Measurements from ENCODE around the gene COMMD1. TPM values are rescaled to one million over a fixed set of nuclear protein-coding genes. Genes with fewer than 3 reads are reported as not detected.

COMMD1 gene
- total RNA-seq, 1 experiment from 2014 or later = 24.7 TPM

DNA sequence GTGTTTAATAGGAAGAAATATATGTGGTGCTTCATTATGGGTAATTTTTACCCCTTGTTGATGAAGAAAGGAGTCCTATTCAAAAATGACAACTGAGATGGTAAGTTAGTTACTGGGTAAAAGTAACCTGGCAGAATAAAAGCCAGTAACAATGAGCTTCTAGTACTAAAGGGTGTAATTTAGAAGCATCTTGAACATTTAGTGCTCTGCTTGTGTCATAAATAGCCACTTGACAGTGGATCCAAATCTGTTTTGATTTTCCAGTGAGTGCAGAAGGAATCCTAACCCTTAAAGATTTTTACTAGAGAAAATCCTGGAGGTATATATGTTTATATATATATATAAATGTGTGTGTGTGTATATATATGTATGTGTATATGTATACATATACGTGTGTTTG is 15.1 kb downstream of the COMMD1 start (continued):
- TF ChIP-seq SMAD3 (CRISPR knock-in tag; IDR thresholded peaks at IDR 0.05; ENCODE audit: borderline replicate concordance) (no peak), PRDM15 (CRISPR knock-in tag; IDR thresholded peaks at IDR 0.05) (no peak), RELA (CRISPR knock-in tag; IDR thresholded peaks at IDR 0.05; ENCODE audit: borderline replicate concordance) (no peak), SOX15 (CRISPR knock-in tag; IDR thresholded peaks at IDR 0.05) (no peak), ZSCAN18 (CRISPR knock-in tag; IDR thresholded peaks at IDR 0.05) (no peak), ZNF671 (CRISPR knock-in tag; IDR thresholded peaks at IDR 0.05) (no peak), CREB1 (CRISPR knock-in tag; IDR thresholded peaks at IDR 0.05) (no peak)
- TF ChIP-seq, protein P1, sequence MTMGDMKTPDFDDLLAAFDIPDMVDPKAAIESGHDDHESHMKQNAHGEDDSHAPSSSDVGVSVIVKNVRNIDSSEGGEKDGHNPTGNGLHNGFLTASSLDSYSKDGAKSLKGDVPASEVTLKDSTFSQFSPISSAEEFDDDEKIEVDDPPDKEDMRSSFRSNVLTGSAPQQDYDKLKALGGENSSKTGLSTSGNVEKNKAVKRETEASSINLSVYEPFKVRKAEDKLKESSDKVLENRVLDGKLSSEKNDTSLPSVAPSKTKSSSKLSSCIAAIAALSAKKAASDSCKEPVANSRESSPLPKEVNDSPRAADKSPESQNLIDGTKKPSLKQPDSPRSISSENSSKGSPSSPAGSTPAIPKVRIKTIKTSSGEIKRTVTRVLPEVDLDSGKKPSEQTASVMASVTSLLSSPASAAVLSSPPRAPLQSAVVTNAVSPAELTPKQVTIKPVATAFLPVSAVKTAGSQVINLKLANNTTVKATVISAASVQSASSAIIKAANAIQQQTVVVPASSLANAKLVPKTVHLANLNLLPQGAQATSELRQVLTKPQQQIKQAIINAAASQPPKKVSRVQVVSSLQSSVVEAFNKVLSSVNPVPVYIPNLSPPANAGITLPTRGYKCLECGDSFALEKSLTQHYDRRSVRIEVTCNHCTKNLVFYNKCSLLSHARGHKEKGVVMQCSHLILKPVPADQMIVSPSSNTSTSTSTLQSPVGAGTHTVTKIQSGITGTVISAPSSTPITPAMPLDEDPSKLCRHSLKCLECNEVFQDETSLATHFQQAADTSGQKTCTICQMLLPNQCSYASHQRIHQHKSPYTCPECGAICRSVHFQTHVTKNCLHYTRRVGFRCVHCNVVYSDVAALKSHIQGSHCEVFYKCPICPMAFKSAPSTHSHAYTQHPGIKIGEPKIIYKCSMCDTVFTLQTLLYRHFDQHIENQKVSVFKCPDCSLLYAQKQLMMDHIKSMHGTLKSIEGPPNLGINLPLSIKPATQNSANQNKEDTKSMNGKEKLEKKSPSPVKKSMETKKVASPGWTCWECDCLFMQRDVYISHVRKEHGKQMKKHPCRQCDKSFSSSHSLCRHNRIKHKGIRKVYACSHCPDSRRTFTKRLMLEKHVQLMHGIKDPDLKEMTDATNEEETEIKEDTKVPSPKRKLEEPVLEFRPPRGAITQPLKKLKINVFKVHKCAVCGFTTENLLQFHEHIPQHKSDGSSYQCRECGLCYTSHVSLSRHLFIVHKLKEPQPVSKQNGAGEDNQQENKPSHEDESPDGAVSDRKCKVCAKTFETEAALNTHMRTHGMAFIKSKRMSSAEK (CRISPR knock-in tag; IDR thresholded peaks at IDR 0.05; ENCODE audit: borderline replicate concordance) = no peak
- TF ChIP-seq, protein P2, sequence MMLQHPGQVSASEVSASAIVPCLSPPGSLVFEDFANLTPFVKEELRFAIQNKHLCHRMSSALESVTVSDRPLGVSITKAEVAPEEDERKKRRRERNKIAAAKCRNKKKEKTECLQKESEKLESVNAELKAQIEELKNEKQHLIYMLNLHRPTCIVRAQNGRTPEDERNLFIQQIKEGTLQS (CRISPR knock-in tag; conservative IDR thresholded peaks at IDR 0.05) = no peak
- TF ChIP-seq, protein P3, sequence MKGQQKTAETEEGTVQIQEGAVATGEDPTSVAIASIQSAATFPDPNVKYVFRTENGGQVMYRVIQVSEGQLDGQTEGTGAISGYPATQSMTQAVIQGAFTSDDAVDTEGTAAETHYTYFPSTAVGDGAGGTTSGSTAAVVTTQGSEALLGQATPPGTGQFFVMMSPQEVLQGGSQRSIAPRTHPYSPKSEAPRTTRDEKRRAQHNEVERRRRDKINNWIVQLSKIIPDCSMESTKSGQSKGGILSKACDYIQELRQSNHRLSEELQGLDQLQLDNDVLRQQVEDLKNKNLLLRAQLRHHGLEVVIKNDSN (CRISPR knock-in tag; IDR thresholded peaks at IDR 0.05) = no peak
- TF ChIP-seq, protein P4, sequence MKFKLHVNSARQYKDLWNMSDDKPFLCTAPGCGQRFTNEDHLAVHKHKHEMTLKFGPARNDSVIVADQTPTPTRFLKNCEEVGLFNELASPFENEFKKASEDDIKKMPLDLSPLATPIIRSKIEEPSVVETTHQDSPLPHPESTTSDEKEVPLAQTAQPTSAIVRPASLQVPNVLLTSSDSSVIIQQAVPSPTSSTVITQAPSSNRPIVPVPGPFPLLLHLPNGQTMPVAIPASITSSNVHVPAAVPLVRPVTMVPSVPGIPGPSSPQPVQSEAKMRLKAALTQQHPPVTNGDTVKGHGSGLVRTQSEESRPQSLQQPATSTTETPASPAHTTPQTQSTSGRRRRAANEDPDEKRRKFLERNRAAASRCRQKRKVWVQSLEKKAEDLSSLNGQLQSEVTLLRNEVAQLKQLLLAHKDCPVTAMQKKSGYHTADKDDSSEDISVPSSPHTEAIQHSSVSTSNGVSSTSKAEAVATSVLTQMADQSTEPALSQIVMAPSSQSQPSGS (CRISPR knock-in tag; IDR thresholded peaks at IDR 0.05; ENCODE audit: borderline replicate concordance, low read depth) = no peak

DNA sequence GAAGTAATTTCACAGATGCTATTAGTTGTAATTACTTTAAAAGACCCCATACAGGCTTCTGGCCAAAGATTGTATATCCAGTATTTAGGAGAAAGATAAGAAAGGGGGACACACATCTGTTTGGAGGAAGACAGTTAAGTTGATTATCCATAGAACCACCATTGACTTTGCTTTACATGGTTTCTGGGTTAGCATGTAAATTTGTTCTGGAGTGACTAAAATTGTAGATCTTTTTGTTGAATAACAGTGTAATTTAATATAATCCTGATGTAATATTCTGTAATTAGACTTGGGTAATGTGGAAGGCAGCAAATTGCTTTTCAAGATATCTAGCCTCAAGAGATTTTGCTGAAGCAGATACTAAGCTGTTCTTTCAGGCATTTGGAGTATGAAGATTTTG is 17.2 kb downstream of the COMMD1 start:
- Mint-ChIP-seq H3K27ac (no peak overlapping the region), H3K4me1 (peaks cover 31% of the 10 kb centered on the region), H3K27me3 (ENCODE audit: low read depth) (no peaks in the 10 kb centered on the region), H3K36me3 (peaks cover 18% of the 10 kb centered on the region), H3K9me3 (peaks cover 6% of the 10 kb centered on the region), H3K4me3 (no peak overlapping the region)
- no peak for ATAC-seq
- ChIA-PET POLR2A (no interaction called here), CTCF (no interaction called here)
- DNase-seq (ENCODE audit: low spot score) = no peak
- TF ChIP-seq ATF1 (CRISPR knock-in tag; IDR thresholded peaks at IDR 0.05) = no peak
- no peak for TF ChIP-seq ZNF396 (CRISPR knock-in tag; IDR thresholded peaks at IDR 0.05; ENCODE audit: borderline replicate concordance)
- TF ChIP-seq OVOL2 (CRISPR knock-in tag; IDR thresholded peaks at IDR 0.05; ENCODE audit: borderline replicate concordance) = no peak
- TF ChIP-seq NR2C2 (CRISPR knock-in tag; IDR thresholded peaks at IDR 0.05) = no peak
- TF ChIP-seq TEAD1 (CRISPR knock-in tag; IDR thresholded peaks at IDR 0.05) = no peak
- no peak for TF ChIP-seq JUN (CRISPR knock-in tag; IDR thresholded peaks at IDR 0.05)
- TF ChIP-seq, protein P5, sequence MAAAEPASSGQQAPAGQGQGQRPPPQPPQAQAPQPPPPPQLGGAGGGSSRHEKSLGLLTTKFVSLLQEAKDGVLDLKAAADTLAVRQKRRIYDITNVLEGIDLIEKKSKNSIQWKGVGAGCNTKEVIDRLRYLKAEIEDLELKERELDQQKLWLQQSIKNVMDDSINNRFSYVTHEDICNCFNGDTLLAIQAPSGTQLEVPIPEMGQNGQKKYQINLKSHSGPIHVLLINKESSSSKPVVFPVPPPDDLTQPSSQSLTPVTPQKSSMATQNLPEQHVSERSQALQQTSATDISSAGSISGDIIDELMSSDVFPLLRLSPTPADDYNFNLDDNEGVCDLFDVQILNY (CRISPR knock-in tag; IDR thresholded peaks at IDR 0.05) = no peak
- TF ChIP-seq, protein P6, sequence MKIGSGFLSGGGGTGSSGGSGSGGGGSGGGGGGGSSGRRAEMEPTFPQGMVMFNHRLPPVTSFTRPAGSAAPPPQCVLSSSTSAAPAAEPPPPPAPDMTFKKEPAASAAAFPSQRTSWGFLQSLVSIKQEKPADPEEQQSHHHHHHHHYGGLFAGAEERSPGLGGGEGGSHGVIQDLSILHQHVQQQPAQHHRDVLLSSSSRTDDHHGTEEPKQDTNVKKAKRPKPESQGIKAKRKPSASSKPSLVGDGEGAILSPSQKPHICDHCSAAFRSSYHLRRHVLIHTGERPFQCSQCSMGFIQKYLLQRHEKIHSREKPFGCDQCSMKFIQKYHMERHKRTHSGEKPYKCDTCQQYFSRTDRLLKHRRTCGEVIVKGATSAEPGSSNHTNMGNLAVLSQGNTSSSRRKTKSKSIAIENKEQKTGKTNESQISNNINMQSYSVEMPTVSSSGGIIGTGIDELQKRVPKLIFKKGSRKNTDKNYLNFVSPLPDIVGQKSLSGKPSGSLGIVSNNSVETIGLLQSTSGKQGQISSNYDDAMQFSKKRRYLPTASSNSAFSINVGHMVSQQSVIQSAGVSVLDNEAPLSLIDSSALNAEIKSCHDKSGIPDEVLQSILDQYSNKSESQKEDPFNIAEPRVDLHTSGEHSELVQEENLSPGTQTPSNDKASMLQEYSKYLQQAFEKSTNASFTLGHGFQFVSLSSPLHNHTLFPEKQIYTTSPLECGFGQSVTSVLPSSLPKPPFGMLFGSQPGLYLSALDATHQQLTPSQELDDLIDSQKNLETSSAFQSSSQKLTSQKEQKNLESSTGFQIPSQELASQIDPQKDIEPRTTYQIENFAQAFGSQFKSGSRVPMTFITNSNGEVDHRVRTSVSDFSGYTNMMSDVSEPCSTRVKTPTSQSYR (CRISPR knock-in tag; IDR thresholded peaks at IDR 0.05) = no peak
- TF ChIP-seq, protein P7, sequence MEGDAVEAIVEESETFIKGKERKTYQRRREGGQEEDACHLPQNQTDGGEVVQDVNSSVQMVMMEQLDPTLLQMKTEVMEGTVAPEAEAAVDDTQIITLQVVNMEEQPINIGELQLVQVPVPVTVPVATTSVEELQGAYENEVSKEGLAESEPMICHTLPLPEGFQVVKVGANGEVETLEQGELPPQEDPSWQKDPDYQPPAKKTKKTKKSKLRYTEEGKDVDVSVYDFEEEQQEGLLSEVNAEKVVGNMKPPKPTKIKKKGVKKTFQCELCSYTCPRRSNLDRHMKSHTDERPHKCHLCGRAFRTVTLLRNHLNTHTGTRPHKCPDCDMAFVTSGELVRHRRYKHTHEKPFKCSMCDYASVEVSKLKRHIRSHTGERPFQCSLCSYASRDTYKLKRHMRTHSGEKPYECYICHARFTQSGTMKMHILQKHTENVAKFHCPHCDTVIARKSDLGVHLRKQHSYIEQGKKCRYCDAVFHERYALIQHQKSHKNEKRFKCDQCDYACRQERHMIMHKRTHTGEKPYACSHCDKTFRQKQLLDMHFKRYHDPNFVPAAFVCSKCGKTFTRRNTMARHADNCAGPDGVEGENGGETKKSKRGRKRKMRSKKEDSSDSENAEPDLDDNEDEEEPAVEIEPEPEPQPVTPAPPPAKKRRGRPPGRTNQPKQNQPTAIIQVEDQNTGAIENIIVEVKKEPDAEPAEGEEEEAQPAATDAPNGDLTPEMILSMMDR (IDR thresholded peaks at IDR 0.05) = no peak

All from WTC11 (cell line).